Esophagus squamous epithelium (tissue), 4 donors: Measurements from ENCODE around the gene MCC.

ENCODE experiments used
- POLR2A ChIP-seq, 4 donors: fragments of 450-650 bp; IDR thresholded peaks; one replicate each; pipeline ENCODE4 v1.6.1; 2017; ENCODE audit warnings: antibody characterized with exemption in 4 of 4, mild to moderate bottlenecking in 4 of 4, moderate library complexity in 3 of 4
- TF ChIP-seq, protein P1 (sequence below), 6 experiments: fragments of 450-650 bp in 4 of 6; fragments of 200-600 bp in 2 of 6; sonication (generic) in 2 of 6; IDR thresholded peaks; one replicate each; pipeline ENCODE4 v1.5.1; 2016 to 2019; ENCODE audit warnings: antibody characterized with exemption in 6 of 6, mild to moderate bottlenecking in 4 of 6, moderate library complexity in 4 of 6

DNA sequence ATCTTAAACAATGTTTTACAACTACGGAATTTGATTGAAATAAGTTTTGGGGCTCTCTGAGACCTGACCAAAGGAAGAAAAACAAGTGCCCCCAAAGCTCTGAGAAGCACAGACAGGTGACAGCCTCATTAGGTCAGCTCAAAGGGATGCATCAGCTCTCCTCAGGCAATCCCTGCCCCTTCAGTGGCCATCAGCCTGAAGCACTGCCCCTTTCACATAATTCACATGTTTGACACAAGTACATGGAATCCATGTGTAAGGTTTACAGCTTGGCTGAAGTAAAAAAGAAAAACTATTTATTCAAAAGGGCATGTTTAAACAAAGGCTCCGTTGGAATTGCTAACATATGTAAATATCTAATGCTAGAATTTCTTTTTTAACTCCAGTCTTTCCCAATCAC, 109.7 kb downstream of the MCC start:
- no peak for TF ChIP-seq POLR2A (IDR thresholded peaks at IDR 0.05)
- TF ChIP-seq, protein P1, sequence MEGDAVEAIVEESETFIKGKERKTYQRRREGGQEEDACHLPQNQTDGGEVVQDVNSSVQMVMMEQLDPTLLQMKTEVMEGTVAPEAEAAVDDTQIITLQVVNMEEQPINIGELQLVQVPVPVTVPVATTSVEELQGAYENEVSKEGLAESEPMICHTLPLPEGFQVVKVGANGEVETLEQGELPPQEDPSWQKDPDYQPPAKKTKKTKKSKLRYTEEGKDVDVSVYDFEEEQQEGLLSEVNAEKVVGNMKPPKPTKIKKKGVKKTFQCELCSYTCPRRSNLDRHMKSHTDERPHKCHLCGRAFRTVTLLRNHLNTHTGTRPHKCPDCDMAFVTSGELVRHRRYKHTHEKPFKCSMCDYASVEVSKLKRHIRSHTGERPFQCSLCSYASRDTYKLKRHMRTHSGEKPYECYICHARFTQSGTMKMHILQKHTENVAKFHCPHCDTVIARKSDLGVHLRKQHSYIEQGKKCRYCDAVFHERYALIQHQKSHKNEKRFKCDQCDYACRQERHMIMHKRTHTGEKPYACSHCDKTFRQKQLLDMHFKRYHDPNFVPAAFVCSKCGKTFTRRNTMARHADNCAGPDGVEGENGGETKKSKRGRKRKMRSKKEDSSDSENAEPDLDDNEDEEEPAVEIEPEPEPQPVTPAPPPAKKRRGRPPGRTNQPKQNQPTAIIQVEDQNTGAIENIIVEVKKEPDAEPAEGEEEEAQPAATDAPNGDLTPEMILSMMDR (IDR thresholded peaks at IDR 0.05), result no peak
